HG03064 (cell line): ENCODE data around the gene TSNAXIP1.
"Not testable (repeated sequence)": the region's sequence is repeated elsewhere in the genome, so short reads cannot be mapped to it uniquely, and the experiment has no call there.

ENCODE experiments used
- ATAC-seq: cut with Tn5 transposase; IDR thresholded peaks from one replicate; pipeline ENCODE4 v1.9.1; 2021; ENCODE audit warnings: low read depth; ENCODE audit not compliant: unreplicated experiment

TSNAXIP1 gene

GRCh38 chr16:67833030-67833414, 26.3 kb downstream of the TSNAXIP1 start:
- no peak for ATAC-seq

GRCh38 chr16:67833415-67834241, 26.9 kb downstream of the TSNAXIP1 start:
- peak; percentile 93 for ATAC-seq

GRCh38 chr16:67834242-67834614, 27.5 kb downstream of the TSNAXIP1 start:
- ATAC-seq: no peak

GRCh38 chr16:67837190-67837589, 30.5 kb downstream of the TSNAXIP1 start:
- ATAC-seq: not testable (repeated sequence)

GRCh38 chr16:67837811-67838210, 31.1 kb downstream of the TSNAXIP1 start:
- no peak for ATAC-seq

- ATAC-seq: no peak
Measured at GRCh38 chr16:67841198-67841815, 34.6 kb downstream of the TSNAXIP1 start.

- ATAC-seq: peak; percentile 46
Measured at GRCh38 chr16:67841816-67842508, 35.3 kb downstream of the TSNAXIP1 start, which contains the start of gene THAP11. Gene THAP11, plus strand, starts transcription at chr16:67842320. Its CDS starts 235 bp downstream, at chr16:67842555.

- ATAC-seq: no peak
Measured at GRCh38 chr16:67842509-67843342, 36.0 kb downstream of the TSNAXIP1 start.

- ATAC-seq: no peak
Measured at GRCh38 chr16:67843343-67843765, 36.7 kb downstream of the TSNAXIP1 start.

- no peak for ATAC-seq
Measured at GRCh38 chr16:67844497-67844896, 37.8 kb downstream of the TSNAXIP1 start.

GRCh38 chr16:67845291-67846062, 38.8 kb downstream of the TSNAXIP1 start:
- ATAC-seq: no peak

GRCh38 chr16:67846063-67846319, 39.3 kb downstream of the TSNAXIP1 start:
- ATAC-seq: no peak

- peak; percentile 49 for ATAC-seq
Measured at GRCh38 chr16:67846320-67847063, 39.8 kb downstream of the TSNAXIP1 start, which contains the start of gene NUTF2. Gene NUTF2, plus strand, starts transcription at chr16:67846933. Its CDS starts 18,198 bp downstream, at chr16:67865131.

- ATAC-seq: peak; percentile 37
Measured at GRCh38 chr16:67847064-67847861, 40.6 kb downstream of the TSNAXIP1 start, which contains the start of gene CENPT. Gene CENPT, minus strand, starts transcription at chr16:67847693. Its CDS starts 13,834 bp downstream, at chr16:67833859.

- ATAC-seq: no peak
Measured at GRCh38 chr16:67848118-67848517, 41.4 kb downstream of the TSNAXIP1 start.

- no peak for ATAC-seq
Measured at GRCh38 chr16:67853670-67854069, 47.0 kb downstream of the TSNAXIP1 start.

- no peak for ATAC-seq
Measured at GRCh38 chr16:67855789-67856188, 49.1 kb downstream of the TSNAXIP1 start.

GRCh38 chr16:67856927-67857546, 50.3 kb downstream of the TSNAXIP1 start:
- ATAC-seq: no peak
